A549 (cell line): ENCODE results near the gene KDM4B. TPM values are rescaled to one million over a fixed set of nuclear protein-coding genes. Genes with fewer than 3 reads are reported as not detected.
"Not testable (repeated sequence)": the region's sequence is repeated elsewhere in the genome, so short reads cannot be mapped to it uniquely, and the experiment has no call there.

Experiments
- ATAC-seq, 2 experiments: fragments of 200-7000 bp in 1 of 2; fragments of >200 bp in 1 of 2; cut with Nextera tagmentation in 1 of 2; cut with Tn5 transposase in 1 of 2; 3 replicates each; pipeline versions ENCODE4 v1.8.0 to v1.9.1; 2018 to 2020; ENCODE audit warnings: mild to moderate bottlenecking in 1 of 2, moderate library complexity in 1 of 2
- CTCF ChIA-PET: fragments of 300-600 bp; sonication (Branson Sonifier 250); formaldehyde crosslinking; extraction: SDS; loops from one replicate; lab custom pipeline; 2021; ENCODE audit warnings: antibody characterized with exemption, inconsistent platforms; lab: Yijun Ruan, JAX
- POLR2A ChIA-PET: fragments of 350-600 bp; formaldehyde crosslinking; extraction: SDS; loops from one replicate; lab custom pipeline; 2021; ENCODE audit warnings: antibody characterized with exemption, inconsistent platforms; lab: Yijun Ruan, JAX
- DNase-seq, 2 experiments: peaks; one replicate each; pipeline versions ENCODE4 v3.0.0 to v3.0.0-alpha.2; 2011 to 2016; ENCODE audit warnings: low read depth in 1 of 2, low spot score in 1 of 2
- FAIRE-seq: peaks from 2 replicates; lab custom pipeline; 2011; peaks lifted over from hg19 to GRCh38; lab: Jason Lieb, UNC
- H3K27ac ChIP-seq, 2 experiments: fragments of >200 bp; sonication (Bioruptor Twin); formaldehyde crosslinking; 3 replicates each; pipeline ENCODE4 v1.5.1; 2016 to 2017
- H3K4me1 ChIP-seq: fragments of >200 bp; sonication (Bioruptor Twin); formaldehyde crosslinking; 3 replicates; pipeline ENCODE4 v1.6.1; 2016
- H3K4me2 ChIP-seq: fragments of >200 bp; sonication (Bioruptor Twin); formaldehyde crosslinking; 3 replicates; pipeline ENCODE4 v1.6.1; 2016
- H3K4me3 ChIP-seq: fragments of >200 bp; sonication (Bioruptor Twin); formaldehyde crosslinking; 3 replicates; pipeline ENCODE4 v1.5.1; 2016
- H3K9me3 ChIP-seq: fragments of >200 bp; sonication (Bioruptor Twin); formaldehyde crosslinking; 3 replicates; pipeline ENCODE4 v1.6.1; 2016
- ATOH8 ChIP-seq: fragments of 250-450 bp; sonication (Bioruptor Pico); IDR thresholded peaks from 2 replicates; pipeline ENCODE4 v1.5.0; 2020; ENCODE audit warnings: low read depth, mild to moderate bottlenecking, moderate library complexity
- BHLHE40 ChIP-seq: IDR thresholded peaks from 2 replicates; pipeline ENCODE4 v1.6.1; 2012; ENCODE audit warnings: low read depth, low read length, inconsistent platforms
- CHD2 ChIP-seq: fragments of 150-350 bp; IDR thresholded peaks from 2 replicates; pipeline ENCODE4 v1.6.1; 2014; ENCODE audit warnings: low read length; ENCODE audit not compliant: partially characterized antibody
- CHD4 ChIP-seq: fragments of 200-600 bp; sonication (generic); IDR thresholded peaks from 2 replicates; pipeline ENCODE4 v1.6.1; 2016; ENCODE audit warnings: antibody characterized with exemption, mild to moderate bottlenecking, borderline replicate concordance
- FOSL2 ChIP-seq, 2 experiments: fragments of 450-650 bp in 1 of 2; fragments of >200 bp in 1 of 2; sonication (Bioruptor Twin) in 1 of 2; formaldehyde crosslinking; IDR thresholded peaks; 2 replicates each; pipeline versions ENCODE4 v1.5.0 to v1.6.1; 2016 to 2020; ENCODE audit warnings: mild to moderate bottlenecking in 1 of 2, moderate library complexity in 1 of 2
- HDAC2 ChIP-seq: fragments of 200-600 bp; sonication (generic); IDR thresholded peaks from 2 replicates; pipeline ENCODE4 v1.6.1; 2016
- HEYL ChIP-seq: fragments of 250-450 bp; sonication (Bioruptor Pico); IDR thresholded peaks from 2 replicates; pipeline ENCODE4 v1.8.0; 2021; ENCODE audit warnings: mild to moderate bottlenecking, moderate library complexity
- HOXA7 ChIP-seq: fragments of 250-450 bp; sonication (Bioruptor Pico); IDR thresholded peaks from 2 replicates; pipeline ENCODE4 v1.5.0; 2020; ENCODE audit warnings: mild to moderate bottlenecking, moderate library complexity
- NPAS2 ChIP-seq: fragments of 250-450 bp; sonication (Bioruptor Pico); IDR thresholded peaks from 2 replicates; pipeline ENCODE4 v1.8.0; 2022; ENCODE audit warnings: mild to moderate bottlenecking, moderate library complexity, borderline replicate concordance
- RFX5 ChIP-seq: fragments of 450-650 bp; IDR thresholded peaks from 2 replicates; pipeline ENCODE4 v1.7.1; 2014; ENCODE audit warnings: antibody characterized with exemption, mild to moderate bottlenecking, moderate library complexity
- SMC3 ChIP-seq: fragments of >200 bp; sonication (Bioruptor Twin); formaldehyde crosslinking; IDR thresholded peaks from 3 replicates; pipeline ENCODE4 v1.6.1; 2018; ENCODE audit warnings: inconsistent platforms
- TFCP2L1 ChIP-seq: fragments of 250-450 bp; sonication (Bioruptor Pico); IDR thresholded peaks from 2 replicates; pipeline ENCODE4 v1.5.0; 2021; ENCODE audit warnings: mild to moderate bottlenecking
- TP53 ChIP-seq: fragments of 250-450 bp; sonication (Bioruptor Pico); IDR thresholded peaks from 2 replicates; pipeline ENCODE4 v1.5.0; 2021; ENCODE audit warnings: mild to moderate bottlenecking, moderate library complexity
- ZFP36 ChIP-seq: fragments of 450-650 bp; IDR thresholded peaks from 2 replicates; pipeline ENCODE4 v1.6.1; 2014; ENCODE audit warnings: borderline replicate concordance; ENCODE audit not compliant: partially characterized antibody
- ZSCAN20 ChIP-seq: fragments of 250-450 bp; sonication (Bioruptor Pico); IDR thresholded peaks from 2 replicates; pipeline ENCODE4 v1.8.0; 2022; ENCODE audit warnings: mild to moderate bottlenecking, moderate library complexity
- WGBS: methylation state at CpG from one replicate; pipeline ENCODE4 v1.1.6; 2017; ENCODE audit errors: missing lambda C conversion rate; 5-methylcytosine and 5-hydroxymethylcytosine counted together
- polyA plus RNA-seq, 4 experiments: library from polyadenylated mRNA; depleted of rRNA in 3 of 4; stranded (reverse); fragments of >200 nt; fragmentation: RNase III in 1 of 4; extraction: RNeasy Plus Mini Kit Qiagen cat#74134 plus additional on column Dnase treatment in 1 of 4; gene quantifications; 2 replicates in 3 of 4; 3 replicates in 1 of 4; pipeline ENCODE4 v1.2.3, GENCODE V29; 2011 to 2017
- TF ChIP-seq, protein P1 (sequence below): IDR thresholded peaks from 2 replicates; pipeline ENCODE4 v1.6.1; 2012

KDM4B gene
- polyA plus RNA-seq, 2 of the 4 experiments (the other 2 are of a cell fraction): 3.0 to 4.6 TPM

DNA sequence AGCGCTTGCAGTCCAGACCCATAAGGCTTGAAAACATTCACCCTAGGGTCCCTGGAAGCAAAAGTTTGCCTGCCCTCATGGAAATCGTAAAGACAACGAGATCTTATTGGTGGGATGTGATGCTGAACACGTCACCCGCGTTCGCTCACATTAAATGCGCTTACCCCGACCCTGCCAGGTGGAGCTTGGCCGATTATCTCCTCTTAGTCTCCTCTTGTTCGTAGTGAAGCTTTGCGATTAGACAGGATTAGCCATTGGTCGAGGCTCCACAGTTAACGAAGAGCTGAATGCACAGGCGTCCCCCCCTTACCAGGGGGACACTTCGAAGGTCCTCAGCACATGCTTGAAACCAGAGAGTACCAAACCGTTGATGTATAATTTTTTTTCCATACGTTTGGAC, 16.0 kb upstream of the KDM4B start:
- no peaks in the 10 kb centered on the region for H3K9me3 ChIP-seq
- POLR2A ChIA-PET: no interaction called here
- TF ChIP-seq NPAS2 (CRISPR knock-in tag) (no peak), SMC3 (no peak), HDAC2 (no peak), FOSL2 (IDR thresholded peaks at IDR 0.05) (no peak), FOSL2 (CRISPR knock-in tag; IDR thresholded peaks at IDR 0.05) (no peak), CHD4 (no peak), HEYL (no peak)
- H3K27ac ChIP-seq: no peak overlapping the region
- H3K4me3 ChIP-seq: no peak overlapping the region
- no peak for DNase-seq
- ATAC-seq: no peak
- H3K4me1 ChIP-seq: no peaks in the 10 kb centered on the region
- H3K4me2 ChIP-seq: no peak overlapping the region
- CTCF ChIA-PET: interaction anchor here (0.6 to 0.8 kb wide), 3 partner anchors 49 to 605 kb away, joined by 3 read pairs; no protein-coding TSS in a partner anchor
- FAIRE-seq: no peak
- 91% methylated on average over 18 of the region's 18 CpGs for WGBS

DNA sequence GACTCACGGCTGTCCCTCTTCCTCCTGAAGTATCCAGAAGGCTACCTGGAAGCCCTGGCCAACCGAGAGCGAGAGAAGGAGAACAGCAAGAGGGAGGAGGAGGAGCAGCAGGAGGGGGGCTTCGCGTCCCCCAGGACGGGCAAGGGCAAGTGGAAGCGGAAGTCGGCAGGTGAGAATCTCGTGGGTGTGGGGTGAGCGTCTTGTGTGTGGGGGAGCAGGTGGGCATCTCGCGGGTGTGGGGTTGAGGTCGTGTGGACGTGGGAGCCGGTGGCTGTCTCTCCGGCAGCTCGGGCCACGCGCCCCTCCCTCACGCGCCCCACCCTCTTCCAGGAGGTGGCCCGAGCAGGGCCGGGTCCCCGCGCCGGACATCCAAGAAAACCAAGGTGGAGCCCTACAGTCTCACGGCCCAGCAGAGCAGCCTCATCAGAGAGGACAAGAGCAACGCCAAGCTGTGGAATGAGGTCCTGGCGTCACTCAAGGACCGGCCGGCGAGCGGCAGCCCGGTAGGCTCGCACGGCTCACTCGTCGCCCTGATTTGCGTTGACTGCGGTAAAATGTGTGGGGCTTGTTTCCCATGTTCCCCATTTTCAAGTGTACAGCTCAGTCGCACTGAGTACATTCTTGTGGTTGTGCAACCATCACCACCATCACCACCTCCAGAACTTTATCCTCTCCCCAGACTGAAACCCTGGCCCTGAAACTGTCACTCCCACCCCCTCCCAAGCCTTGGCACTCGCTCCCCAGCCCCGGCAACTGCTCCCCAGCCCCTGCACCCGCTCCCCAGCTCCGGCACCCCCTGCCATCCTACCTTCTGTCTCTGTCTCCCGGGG, 14.4 kb upstream of the KDM4B start:
- H3K9me3 ChIP-seq: not testable (repeated sequence)

DNA sequence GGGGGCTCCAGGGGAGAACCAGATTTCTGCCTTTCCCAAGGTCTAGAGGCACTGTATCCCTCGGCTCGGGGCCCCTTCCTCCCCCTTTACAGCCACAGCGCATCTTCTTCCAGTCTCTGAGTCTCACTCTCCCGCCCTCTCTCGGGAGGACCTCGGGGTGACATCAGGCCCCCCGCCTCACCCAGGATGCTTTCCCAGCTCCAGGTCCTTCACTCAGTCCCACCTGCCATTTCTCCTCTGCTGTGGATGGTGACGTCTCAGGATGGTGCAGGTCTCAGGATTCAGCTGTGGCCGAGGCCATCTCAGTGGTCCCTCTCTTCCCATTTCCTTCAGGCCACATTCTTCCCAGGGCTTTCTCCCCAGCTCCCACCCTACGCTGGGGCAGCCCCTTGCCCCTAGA, 13.6 kb upstream of the KDM4B start:
- no peak for TF ChIP-seq TFCP2L1 (CRISPR knock-in tag)
- TF ChIP-seq ZSCAN20: no peak
- no peak for TF ChIP-seq CHD2
- TF ChIP-seq ZFP36: no peak
- no peak for TF ChIP-seq BHLHE40
- TF ChIP-seq ATOH8 (CRISPR knock-in tag): no peak
- TF ChIP-seq HOXA7 (CRISPR knock-in tag): no peak
- H3K4me2 ChIP-seq: no peak overlapping the region
- DNase-seq: no peak
- no peak overlapping the region for H3K4me3 ChIP-seq
- 96% methylated on average over 10 of the region's 10 CpGs for WGBS
- H3K27ac ChIP-seq: no peak overlapping the region
- no peak for ATAC-seq
- POLR2A ChIA-PET: no interaction called here
- CTCF ChIA-PET: interaction anchor here (0.8 to 1.4 kb wide), 2 partner anchors 43 to 46 kb away, joined by 4 to 5 read pairs; no protein-coding TSS in a partner anchor
- FAIRE-seq: no peak
- H3K4me1 ChIP-seq: no peaks in the 10 kb centered on the region
- no peaks in the 10 kb centered on the region for H3K9me3 ChIP-seq

More for the DNA sequence above, 14.4 kb upstream of the KDM4B start:
- H3K27ac ChIP-seq: peak overlapping the region in 1 of 2 experiments; percentile 52; a peak in 1 of 6 replicates
- WGBS: 93% methylated on average over 40 of the region's 46 CpGs
- DNase-seq, H3K4me3 ChIP-seq, POLR2A ChIA-PET, FAIRE-seq, H3K4me1 ChIP-seq, ATAC-seq, H3K4me2 ChIP-seq: not testable (repeated sequence)
- CTCF ChIA-PET: interaction anchor here (1.4 kb wide), 1 partner anchor 42 kb away, joined by 5 read pairs; no protein-coding TSS in a partner anchor

GRCh38 chr19:4957981-4958380, 10.9 kb upstream of the KDM4B start:
- Histone ChIP-seq H3K4me2 (no peak overlapping the region), H3K4me1 (no peaks in the 10 kb centered on the region), H3K9me3 (no peaks in the 10 kb centered on the region), H3K4me3 (no peak overlapping the region), H3K27ac (no peak overlapping the region)
- ChIA-PET POLR2A (no interaction called here), CTCF (no interaction called here)
- no peak; a peak in 1 of 6 replicates for ATAC-seq
- no peak for FAIRE-seq
- no peak for TF ChIP-seq TP53 (CRISPR knock-in tag)
- no peak for TF ChIP-seq RFX5
- TF ChIP-seq, protein P1, sequence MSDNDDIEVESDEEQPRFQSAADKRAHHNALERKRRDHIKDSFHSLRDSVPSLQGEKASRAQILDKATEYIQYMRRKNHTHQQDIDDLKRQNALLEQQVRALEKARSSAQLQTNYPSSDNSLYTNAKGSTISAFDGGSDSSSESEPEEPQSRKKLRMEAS: no peak
- WGBS: no CpG with 5 or more reads among the region's 8 CpGs
- no peak for DNase-seq
